ENCODE measurements around the gene PRKG2.
"Not testable (repeated sequence)": the region's sequence is repeated elsewhere in the genome, so short reads cannot be mapped to it uniquely, and the experiment has no call there.

The PRKG2 gene

DNA sequence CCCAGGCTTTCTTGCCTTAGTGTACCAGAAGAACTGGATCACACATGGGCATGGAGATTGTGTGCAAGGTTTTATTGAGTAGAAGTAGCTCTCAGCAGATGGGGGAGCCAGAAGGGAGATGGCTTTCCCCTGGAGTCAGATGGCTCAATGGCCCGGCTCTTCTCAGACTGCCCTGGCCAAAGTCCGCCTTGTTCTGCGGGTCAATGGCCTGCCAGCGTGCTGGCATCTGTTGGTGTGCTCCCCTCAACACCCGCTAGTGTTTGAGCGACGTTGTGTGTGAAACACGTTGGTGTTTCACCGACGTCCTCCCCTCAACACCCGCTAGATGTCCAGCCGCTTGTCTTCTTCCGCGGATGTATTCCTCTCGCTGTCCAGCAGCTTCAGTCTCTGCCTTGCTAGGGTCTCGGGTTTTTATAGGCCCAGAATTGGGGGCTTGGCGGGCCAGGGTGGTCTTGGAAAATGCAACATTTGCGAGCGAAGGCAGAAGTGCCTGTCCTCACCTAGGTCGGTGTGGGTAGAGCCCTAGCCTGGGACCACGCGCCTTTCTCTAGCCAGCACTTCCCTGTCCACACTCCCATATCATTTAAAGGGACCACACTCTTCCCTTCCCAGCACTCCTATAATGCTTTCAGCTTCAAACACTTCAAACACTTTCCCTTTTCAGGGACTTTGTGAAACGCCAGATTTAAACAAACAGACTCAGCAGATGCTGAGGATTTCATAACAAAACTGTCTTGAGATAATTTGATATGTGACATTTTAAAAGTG lies 21.1 kb upstream of the PRKG2 start:
- DNase-seq: no peak
- TF ChIP-seq POLR2A (IDR thresholded peaks at IDR 0.05; ENCODE audit: low read length) (no peak), GATA1 (IDR thresholded peaks at IDR 0.05; ENCODE audit: low read depth, low read length) (no peak)

DNA sequence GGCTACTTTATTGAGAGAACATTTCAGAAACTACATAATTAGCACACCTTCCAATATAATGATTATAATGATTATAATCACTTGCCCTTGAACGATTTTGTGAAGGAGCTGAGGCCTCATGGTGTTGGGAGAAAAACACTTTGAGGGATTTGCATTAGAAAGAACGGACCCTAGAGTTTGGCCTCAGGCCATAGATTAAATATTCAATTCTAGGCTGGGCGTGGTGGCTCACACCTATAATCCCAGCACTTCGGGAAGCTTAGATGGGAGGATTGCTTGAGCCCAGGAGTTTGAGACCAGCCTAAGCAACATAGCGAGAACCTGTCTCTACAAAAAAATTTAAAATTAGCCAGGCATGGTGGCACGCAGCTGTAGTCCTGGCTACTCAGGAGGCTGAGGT lies 12.9 kb upstream of the PRKG2 start:
- no peak for DNase-seq

DNA sequence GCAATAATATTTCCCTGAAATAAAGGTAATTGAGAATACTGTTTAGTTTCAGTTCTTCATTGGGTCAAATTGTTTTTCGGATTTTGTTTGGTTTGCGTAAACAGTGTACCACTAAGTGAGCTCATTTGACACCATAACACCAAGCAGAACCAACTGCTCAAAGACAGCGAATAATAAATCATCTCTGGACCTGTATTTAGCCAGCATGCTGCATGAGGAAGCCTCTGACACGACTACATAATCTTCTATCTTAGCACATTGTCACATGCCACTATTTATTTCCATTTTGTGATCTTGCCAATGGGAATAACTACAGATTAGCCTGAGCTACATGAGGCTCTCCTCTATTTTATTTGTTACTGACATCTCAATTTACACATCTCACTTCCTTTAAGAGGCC lies 12.1 kb upstream of the PRKG2 start:
- TF ChIP-seq GATA1 (IDR thresholded peaks at IDR 0.05; ENCODE audit: low read depth, low read length) (no peak), POLR2A (IDR thresholded peaks at IDR 0.05; ENCODE audit: low read length) (no peak)
- DNase-seq: no peak

More for the DNA sequence above, 12.9 kb upstream of the PRKG2 start:
- TF ChIP-seq GATA1 (IDR thresholded peaks at IDR 0.05; ENCODE audit: low read depth, low read length) (no peak), POLR2A (IDR thresholded peaks at IDR 0.05; ENCODE audit: low read length) (no peak)

DNA sequence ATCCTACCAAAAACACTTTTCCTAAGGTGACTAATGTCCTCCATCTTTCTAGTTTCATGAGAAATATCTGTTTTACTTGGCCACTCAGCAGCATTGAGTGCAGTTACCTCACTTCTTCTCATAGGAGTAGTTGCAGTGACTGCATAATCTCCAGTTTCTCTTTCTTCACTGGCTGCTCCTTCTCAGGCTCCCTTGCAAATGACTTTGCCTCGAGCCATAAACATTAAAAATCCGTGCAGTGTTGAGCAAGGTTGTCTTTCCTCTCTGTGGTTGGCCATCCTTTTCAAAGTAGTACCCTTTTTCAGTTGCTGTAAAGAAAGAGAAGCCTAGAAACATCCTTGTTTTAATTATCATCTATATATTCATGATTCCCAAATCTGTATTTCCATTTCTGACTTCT lies 10.2 kb upstream of the PRKG2 start:
- no peak for TF ChIP-seq POLR2A (IDR thresholded peaks at IDR 0.05; ENCODE audit: low read length)
- TF ChIP-seq GATA1 (IDR thresholded peaks at IDR 0.05; ENCODE audit: low read depth, low read length): no peak
- DNase-seq: no peak

DNA sequence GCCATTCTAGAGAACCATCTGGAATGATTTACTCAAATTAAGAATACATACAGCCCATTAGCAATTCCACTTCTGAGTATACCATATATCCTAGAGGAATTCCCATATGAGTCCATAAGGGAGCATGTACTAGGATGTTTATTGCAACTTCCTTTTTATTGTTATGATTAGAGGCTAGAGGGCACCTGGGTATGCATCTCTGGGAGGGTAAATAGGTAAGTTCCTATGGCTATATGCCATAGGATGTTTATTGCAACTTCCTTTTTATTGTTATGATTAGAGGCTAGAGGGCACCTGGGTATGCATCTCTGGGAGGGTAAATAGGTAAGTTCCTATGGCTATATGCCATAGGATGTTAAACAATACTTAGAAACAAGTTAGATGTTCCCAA lies 7.1 kb upstream of the PRKG2 start:
- not testable (repeated sequence) for DNase-seq

DNA sequence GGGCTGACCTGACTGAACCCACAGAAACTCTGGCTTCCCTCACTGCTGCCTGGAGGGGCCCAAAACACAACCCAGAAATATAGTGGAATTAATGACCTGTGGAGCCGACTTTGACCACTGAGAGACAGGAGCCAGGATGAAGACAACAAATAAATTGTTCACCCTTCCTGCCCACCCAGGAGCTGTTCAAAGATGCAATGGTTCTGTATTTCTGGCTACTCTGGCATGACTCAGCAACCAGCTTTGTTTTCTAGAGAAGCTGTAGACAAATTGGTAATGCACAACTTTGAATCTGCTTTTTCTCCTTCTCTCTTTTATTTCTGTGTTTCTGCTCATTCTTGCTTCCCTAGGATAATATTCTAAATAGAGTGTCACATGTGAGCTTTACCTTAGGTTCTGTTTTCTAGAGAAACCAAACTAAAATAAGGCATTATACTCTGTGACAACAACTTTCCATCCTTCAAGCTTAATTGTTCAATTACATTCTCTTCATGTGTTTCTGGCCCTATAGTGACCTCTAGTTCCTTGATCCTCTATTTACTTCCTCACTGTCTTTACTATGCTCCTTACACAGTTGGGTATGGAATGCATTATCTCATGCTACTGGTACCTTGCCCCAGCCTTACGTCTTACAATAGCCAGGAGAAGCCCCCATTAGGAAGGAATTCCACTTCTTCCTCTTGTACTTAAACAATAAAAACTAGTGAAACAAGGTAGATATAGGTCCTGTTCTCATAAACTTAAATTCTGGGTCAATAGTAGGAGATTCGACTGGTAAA lies 6.5 kb upstream of the PRKG2 start:
- TF ChIP-seq GATA1 (IDR thresholded peaks at IDR 0.05; ENCODE audit: low read depth, low read length): no peak
- no peak for TF ChIP-seq POLR2A (IDR thresholded peaks at IDR 0.05; ENCODE audit: low read length)

DNA sequence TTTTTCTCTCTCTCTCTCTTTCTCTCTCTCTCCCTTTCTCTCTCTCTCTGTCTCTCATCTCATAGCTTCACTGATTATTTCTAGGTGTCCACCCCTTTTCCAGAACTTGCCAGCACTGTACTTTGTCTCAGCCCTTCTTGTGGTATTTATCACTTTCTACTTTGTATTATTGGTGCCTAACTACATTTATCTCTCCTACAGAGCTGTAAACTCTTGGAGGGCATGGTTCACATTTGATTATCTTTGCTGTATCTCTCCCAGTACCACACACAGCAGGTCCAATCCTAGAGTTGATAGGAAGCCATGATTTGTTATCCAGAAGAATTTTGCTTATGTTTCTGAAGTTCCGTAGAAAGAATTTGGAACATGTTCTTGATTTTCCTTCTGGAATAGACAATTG lies 5.2 kb upstream of the PRKG2 start:
- no peak for DNase-seq
- TF ChIP-seq GATA1 (IDR thresholded peaks at IDR 0.05; ENCODE audit: low read depth, low read length) (no peak), POLR2A (IDR thresholded peaks at IDR 0.05; ENCODE audit: low read length) (no peak)

More for the DNA sequence above, 6.5 kb upstream of the PRKG2 start:
- no peak for DNase-seq

DNA sequence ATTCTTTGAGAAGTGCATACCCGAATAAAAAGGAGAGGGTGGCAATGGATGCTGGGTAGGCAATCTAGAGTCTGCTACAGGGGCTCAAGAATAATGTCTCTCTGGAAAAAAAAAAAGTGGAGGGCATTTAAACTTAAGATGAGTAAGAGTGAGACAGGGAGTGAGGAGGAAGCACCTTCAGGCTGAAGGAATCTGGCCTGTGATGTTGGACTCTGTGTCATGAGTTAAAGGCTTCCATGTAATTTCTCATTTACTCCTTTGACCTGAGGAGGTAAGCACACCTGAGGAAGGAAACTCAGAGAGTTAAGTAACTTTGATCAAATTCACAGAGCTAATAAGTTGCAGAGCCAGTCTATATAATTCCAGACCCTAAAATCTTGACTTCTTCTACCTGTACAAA lies 3.2 kb upstream of the PRKG2 start:
- TF ChIP-seq POLR2A (IDR thresholded peaks at IDR 0.05; ENCODE audit: low read length): no peak
- no peak for TF ChIP-seq GATA1 (IDR thresholded peaks at IDR 0.05; ENCODE audit: low read depth, low read length)

DNA sequence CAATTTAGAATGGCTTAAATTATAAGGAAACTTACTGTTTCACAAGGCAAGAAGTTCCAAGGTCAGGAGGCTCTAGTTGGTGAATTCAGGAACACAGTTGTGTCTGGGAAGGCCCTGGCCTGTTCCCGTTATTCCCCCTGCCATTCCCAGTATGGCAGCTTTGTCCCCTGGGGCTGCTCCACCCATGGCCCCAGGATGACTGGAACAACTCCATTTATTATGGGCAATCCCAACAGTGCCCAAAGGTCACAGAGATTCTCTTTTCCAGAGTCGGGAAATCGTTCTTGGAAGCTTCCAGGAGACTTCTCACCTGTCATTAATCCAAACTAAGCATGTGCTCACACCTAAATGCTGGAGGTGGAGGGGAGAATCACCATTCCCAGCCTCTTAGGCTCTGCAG lies 2.8 kb upstream of the PRKG2 start:
- no peak for DNase-seq
- no peak for TF ChIP-seq GATA1 (IDR thresholded peaks at IDR 0.05; ENCODE audit: low read depth, low read length)
- no peak for TF ChIP-seq POLR2A (IDR thresholded peaks at IDR 0.05; ENCODE audit: low read length)

More for the DNA sequence above, 3.2 kb upstream of the PRKG2 start:
- DNase-seq: no peak

DNA sequence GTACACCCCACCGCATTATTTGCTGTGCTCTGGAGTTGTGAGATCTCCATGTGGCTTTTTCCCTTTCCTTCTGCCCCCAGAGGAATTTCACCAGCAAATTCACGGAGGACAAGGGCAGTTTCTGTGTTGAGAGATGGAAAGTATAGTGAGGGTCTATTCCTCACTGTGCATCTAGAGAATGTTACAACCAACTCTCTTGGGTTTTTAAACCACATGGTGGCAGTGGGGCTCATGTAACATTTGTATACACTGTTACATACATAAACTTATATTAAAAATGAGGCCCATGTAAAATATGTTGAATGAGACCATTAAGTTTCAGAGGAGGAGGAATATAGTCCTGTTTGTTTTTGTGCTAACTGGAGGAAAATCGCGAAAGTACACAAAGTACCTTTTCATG lies 909 bp upstream of the PRKG2 start:
- TF ChIP-seq POLR2A (IDR thresholded peaks at IDR 0.05; ENCODE audit: low read length): no peak
- no peak for TF ChIP-seq GATA1 (IDR thresholded peaks at IDR 0.05; ENCODE audit: low read depth, low read length)

DNA sequence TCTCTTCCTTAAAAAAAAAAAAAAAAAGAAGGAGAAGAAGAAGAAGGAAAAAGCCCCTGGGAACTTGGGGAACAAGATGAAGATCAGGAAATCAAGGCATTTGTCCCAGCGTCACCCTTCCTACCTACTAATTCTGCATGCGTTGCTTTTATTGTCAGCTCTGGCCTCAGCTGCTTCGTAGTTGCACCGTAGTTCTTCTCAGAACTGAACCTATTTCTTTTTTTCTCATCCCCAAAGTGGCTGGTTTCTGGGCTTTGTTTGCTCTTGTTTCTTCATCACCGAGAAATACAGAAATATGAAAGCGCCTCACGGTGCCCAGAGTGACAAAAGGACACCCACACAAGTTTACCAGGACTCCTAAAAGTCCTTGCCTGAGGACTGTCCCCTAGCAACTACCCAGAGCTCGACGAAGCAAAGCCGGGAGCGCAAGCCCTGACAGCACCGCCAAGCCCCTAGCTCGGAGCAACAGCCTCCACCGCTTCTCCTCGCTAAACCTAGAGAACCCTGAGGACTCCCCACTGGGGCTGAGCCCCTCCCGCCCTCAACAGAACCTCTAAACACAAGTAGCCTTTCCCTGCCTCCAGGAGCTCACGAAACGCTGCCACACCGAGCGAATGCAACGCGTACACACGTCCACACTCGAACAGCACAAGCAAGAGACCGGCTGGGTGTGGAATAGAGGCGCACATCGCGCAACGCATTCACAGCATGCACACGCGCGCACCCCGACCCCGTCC lies 710 bp downstream of the PRKG2 start:
- DNase-seq: no peak
- TF ChIP-seq POLR2A (IDR thresholded peaks at IDR 0.05; ENCODE audit: low read length) (no peak), GATA1 (IDR thresholded peaks at IDR 0.05; ENCODE audit: low read depth, low read length) (no peak)

More for the DNA sequence above, 909 bp upstream of the PRKG2 start:
- no peak for DNase-seq

DNA sequence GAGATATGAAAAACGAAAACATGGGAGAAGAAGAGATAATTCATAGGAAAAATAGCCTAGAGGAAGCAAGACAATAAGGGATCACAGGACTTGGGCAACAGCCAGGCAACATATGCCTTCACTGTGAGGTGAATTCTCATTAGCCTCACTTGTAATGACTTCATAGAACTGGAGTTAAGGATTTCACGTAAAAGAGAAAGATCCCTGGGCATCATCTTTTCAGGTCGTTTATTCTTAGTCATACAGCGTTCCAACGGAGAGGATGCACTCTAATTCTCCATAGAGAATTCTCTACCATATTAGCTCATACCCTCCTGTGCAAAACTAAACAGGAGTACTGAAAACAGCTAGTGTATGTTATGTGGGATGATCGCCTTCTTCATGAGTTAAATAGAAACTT lies 1.4 kb downstream of the PRKG2 start:
- TF ChIP-seq GATA1 (IDR thresholded peaks at IDR 0.05; ENCODE audit: low read depth, low read length) (no peak), POLR2A (IDR thresholded peaks at IDR 0.05; ENCODE audit: low read length) (no peak)
- DNase-seq: no peak

DNA sequence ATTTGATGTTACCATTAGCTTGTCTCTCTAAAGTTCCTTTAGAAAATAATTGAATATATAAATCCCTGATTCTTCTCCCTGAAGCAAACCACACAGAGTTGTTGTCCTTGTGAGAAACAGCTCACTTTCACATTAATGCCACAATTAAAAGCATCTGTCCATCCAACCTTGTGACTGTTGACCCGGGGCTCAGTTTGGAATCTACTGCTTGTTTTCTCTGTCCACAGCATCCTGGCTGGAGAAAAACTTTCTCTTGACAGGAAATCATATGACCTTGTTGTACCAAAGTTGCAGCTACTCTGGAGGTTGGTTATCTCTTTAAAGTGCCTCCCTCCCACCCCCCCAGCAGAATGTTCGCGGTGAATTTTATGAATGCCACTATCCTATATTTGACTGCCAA lies 3.1 kb downstream of the PRKG2 start:
- no peak for DNase-seq
- TF ChIP-seq GATA1 (IDR thresholded peaks at IDR 0.05; ENCODE audit: low read depth, low read length) (no peak), POLR2A (IDR thresholded peaks at IDR 0.05; ENCODE audit: low read length) (no peak)

DNA sequence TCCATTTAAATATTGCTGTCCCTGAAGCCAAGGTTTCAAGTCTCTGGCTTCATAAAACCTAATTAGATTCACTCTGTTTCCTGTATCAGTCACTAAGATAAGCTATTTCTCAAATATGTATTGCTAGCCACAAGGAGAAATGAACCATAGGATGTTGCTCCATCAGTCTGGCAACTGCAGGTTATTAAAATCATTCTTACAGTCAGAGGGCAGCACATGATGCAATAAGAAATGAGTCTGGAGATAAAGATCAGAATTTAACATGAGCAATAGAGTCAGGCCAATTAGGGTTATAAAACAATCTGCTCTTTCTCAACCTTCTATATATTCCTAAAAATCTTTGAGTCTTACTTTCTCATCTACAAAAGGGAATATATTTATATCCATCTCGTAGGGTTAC lies 7.2 kb downstream of the PRKG2 start:
- TF ChIP-seq GATA1 (IDR thresholded peaks at IDR 0.05; ENCODE audit: low read depth, low read length): no peak
- no peak for TF ChIP-seq POLR2A (IDR thresholded peaks at IDR 0.05; ENCODE audit: low read length)
- DNase-seq: peak in 1 of 2 experiments; percentile 1
